SK-N-SH treated with all-trans-retinoic acid at 6 μM for 48 hours (cell line): ENCODE results near the gene SBNO1.
"Not testable (repeated sequence)": the region's sequence is repeated elsewhere in the genome, so short reads cannot be mapped to it uniquely, and the experiment has no call there.

Experiments
- ATAC-seq: fragments of 200-7000 bp; cut with Tn5 transposase; 3 replicates; pipeline ENCODE4 v1.9.1; 2020; ENCODE audit warnings: mild to moderate bottlenecking, moderate library complexity
- ARNTL ChIP-seq: fragments of 450-650 bp; formaldehyde crosslinking; IDR thresholded peaks from 2 replicates; pipeline ENCODE4 v1.5.0; 2020; ENCODE audit warnings: low read depth, mild to moderate bottlenecking, moderate library complexity, borderline replicate concordance
- BACH2 ChIP-seq: fragments of 250-450 bp; sonication (Bioruptor Pico); IDR thresholded peaks from 2 replicates; pipeline ENCODE4 v1.9.0; 2021; ENCODE audit warnings: mild to moderate bottlenecking, borderline replicate concordance
- CREB5 ChIP-seq: fragments of 250-450 bp; sonication (Bioruptor Pico); IDR thresholded peaks from 2 replicates; pipeline ENCODE4 v1.5.1; 2020; ENCODE audit warnings: low read depth, mild to moderate bottlenecking, moderate library complexity
- CSDC2 ChIP-seq: fragments of 250-450 bp; sonication (Bioruptor Pico); IDR thresholded peaks from 2 replicates; pipeline ENCODE4 v1.5.0; 2020; ENCODE audit warnings: mild to moderate bottlenecking, moderate library complexity
- GLIS3 ChIP-seq: fragments of 250-450 bp; sonication (Bioruptor Pico); IDR thresholded peaks from 2 replicates; pipeline ENCODE4 v1.5.0; 2020; ENCODE audit warnings: mild to moderate bottlenecking, moderate library complexity
- ISL1 ChIP-seq: fragments of 250-450 bp; sonication (Bioruptor Pico); IDR thresholded peaks from 2 replicates; pipeline ENCODE4 v2.1.2; 2022; ENCODE audit warnings: mild to moderate bottlenecking, moderate library complexity
- OSR1 ChIP-seq: fragments of 250-450 bp; sonication (Bioruptor Pico); IDR thresholded peaks from 2 replicates; pipeline ENCODE4 v1.8.0; 2022; ENCODE audit warnings: moderate library complexity, mild to moderate bottlenecking, inconsistent platforms
- PATZ1 ChIP-seq: fragments of 250-450 bp; sonication (Bioruptor Pico); IDR thresholded peaks from 2 replicates; pipeline ENCODE4 v1.8.0; 2020; ENCODE audit warnings: mild to moderate bottlenecking, moderate library complexity, borderline replicate concordance
- POU6F1 ChIP-seq: fragments of 250-450 bp; sonication (Bioruptor Pico); IDR thresholded peaks from 2 replicates; pipeline ENCODE4 v1.8.0; 2021; ENCODE audit warnings: low read depth, mild to moderate bottlenecking, moderate library complexity, borderline replicate concordance
- PPARA ChIP-seq: fragments of 250-450 bp; sonication (Bioruptor Pico); IDR thresholded peaks from 2 replicates; pipeline ENCODE4 v1.5.0; 2020; ENCODE audit warnings: mild to moderate bottlenecking, borderline replicate concordance
- SNAI2 ChIP-seq: fragments of 250-450 bp; sonication (Bioruptor Pico); IDR thresholded peaks from 2 replicates; pipeline ENCODE4 v1.5.0; 2020; ENCODE audit warnings: mild to moderate bottlenecking, moderate library complexity
- TCF4 ChIP-seq: fragments of 250-450 bp; sonication (Bioruptor Pico); IDR thresholded peaks from 2 replicates; pipeline ENCODE4 v1.8.0; 2021; ENCODE audit warnings: mild to moderate bottlenecking, moderate library complexity, borderline replicate concordance
- TSHZ2 ChIP-seq: fragments of 250-450 bp; sonication (Bioruptor Pico); IDR thresholded peaks from 2 replicates; pipeline ENCODE4 v1.5.0; 2020; ENCODE audit warnings: mild to moderate bottlenecking, moderate library complexity
- ZC3H10 ChIP-seq: fragments of 250-450 bp; sonication (Bioruptor Pico); IDR thresholded peaks from 2 replicates; pipeline ENCODE4 v1.5.1; 2021; ENCODE audit warnings: mild to moderate bottlenecking, moderate library complexity
- ZFP3 ChIP-seq: fragments of 250-450 bp; sonication (Bioruptor Pico); IDR thresholded peaks from 2 replicates; pipeline ENCODE4 v1.5.0; 2020; ENCODE audit warnings: mild to moderate bottlenecking, moderate library complexity
- ZFP30 ChIP-seq: fragments of 450-650 bp; formaldehyde crosslinking; IDR thresholded peaks from 2 replicates; pipeline ENCODE4 v1.5.0; 2022; ENCODE audit warnings: mild to moderate bottlenecking, moderate library complexity
- ZNF565 ChIP-seq: fragments of 450-650 bp; formaldehyde crosslinking; conservative IDR thresholded peaks from 2 replicates; pipeline ENCODE4 v1.5.0; 2020; ENCODE audit warnings: low read depth, mild to moderate bottlenecking, moderate library complexity

Gene SBNO1

GRCh38 chr12:123364532-123365024, at the start of gene SBNO1:
Gene SBNO1, minus strand, starts transcription at chr12:123364847. Its CDS starts 14,406 bp downstream, at chr12:123350441.
- peak; percentile 59 for ATAC-seq
- no peak for TF ChIP-seq ARNTL (CRISPR knock-in tag)
- TF ChIP-seq GLIS3 (CRISPR knock-in tag), result no peak
- no peak for TF ChIP-seq PATZ1 (CRISPR knock-in tag)
- TF ChIP-seq TSHZ2 (CRISPR knock-in tag), result no peak
- no peak for TF ChIP-seq POU6F1 (CRISPR knock-in tag)
- no peak for TF ChIP-seq SNAI2 (CRISPR knock-in tag)
- TF ChIP-seq, all 23 proteins: peak for 0

- ATAC-seq, result peak; percentile 12
- TF ChIP-seq ZNF565 (no peak), OSR1 (no peak), CSDC2 (CRISPR knock-in tag) (no peak), ZC3H10 (no peak)
Measured at GRCh38 chr12:123410041-123410412, 45.4 kb upstream of the SBNO1 start.

- not testable (repeated sequence) for ATAC-seq
Measured at GRCh38 chr12:123409284-123410040, 44.8 kb upstream of the SBNO1 start.

- ATAC-seq, result not testable (repeated sequence)
Measured at GRCh38 chr12:123408619-123409018, 44.0 kb upstream of the SBNO1 start.

- not testable (repeated sequence) for ATAC-seq
Measured at GRCh38 chr12:123407934-123408333, 43.3 kb upstream of the SBNO1 start.

- not testable (repeated sequence) for ATAC-seq
Measured at GRCh38 chr12:123407269-123407668, 42.6 kb upstream of the SBNO1 start.

GRCh38 chr12:123404581-123404980, 39.9 kb upstream of the SBNO1 start:
- ATAC-seq, result no peak
- TF ChIP-seq SNAI2 (CRISPR knock-in tag) (no peak), GLIS3 (CRISPR knock-in tag) (no peak), PPARA (no peak), CREB5 (no peak), ISL1 (CRISPR knock-in tag) (no peak), ZFP3 (no peak), CSDC2 (CRISPR knock-in tag) (no peak), ZFP30 (no peak), ARNTL (CRISPR knock-in tag) (no peak), BACH2 (CRISPR knock-in tag) (no peak), TCF4 (no peak)
